GM12891 (cell line): Measurements from ENCODE around the gene STIM1.

ENCODE experiments used
- DNase-seq: peaks from one replicate; pipeline ENCODE4 v3.0.0; 2011; ENCODE audit warnings: low spot score; ENCODE audit not compliant: insufficient read length
- FAIRE-seq: peaks from 2 replicates; lab custom pipeline; 2011; peaks lifted over from hg19 to GRCh38; lab: Jason Lieb, UNC
- PAX5 ChIP-seq: IDR thresholded peaks from 2 replicates; pipeline ENCODE4 v1.6.1; 2011; ENCODE audit warnings: low read length, moderate library complexity, mild to moderate bottlenecking; ENCODE audit not compliant: insufficient read depth, severe bottlenecking
- POLR2A ChIP-seq: IDR thresholded peaks from 2 replicates; pipeline ENCODE4 v1.6.1; 2011; ENCODE audit warnings: low read depth, low read length, control low read depth
- POLR2AphosphoS5 ChIP-seq: IDR thresholded peaks from 2 replicates; pipeline ENCODE4 v1.6.1; 2011; ENCODE audit warnings: low read depth, low read length, control low read depth
- POU2F2 ChIP-seq: IDR thresholded peaks from 2 replicates; pipeline ENCODE4 v1.6.1; 2011; ENCODE audit warnings: low read depth, mild to moderate bottlenecking, control low read depth, low read length, moderate library complexity
- SPI1 ChIP-seq: IDR thresholded peaks from 2 replicates; pipeline ENCODE4 v1.6.1; 2011; ENCODE audit warnings: low read depth, low read length, control low read depth
- TAF1 ChIP-seq: IDR thresholded peaks from 2 replicates; pipeline ENCODE4 v1.6.1; 2011; ENCODE audit warnings: low read depth, low read length, control low read depth

STIM1 gene

DNA sequence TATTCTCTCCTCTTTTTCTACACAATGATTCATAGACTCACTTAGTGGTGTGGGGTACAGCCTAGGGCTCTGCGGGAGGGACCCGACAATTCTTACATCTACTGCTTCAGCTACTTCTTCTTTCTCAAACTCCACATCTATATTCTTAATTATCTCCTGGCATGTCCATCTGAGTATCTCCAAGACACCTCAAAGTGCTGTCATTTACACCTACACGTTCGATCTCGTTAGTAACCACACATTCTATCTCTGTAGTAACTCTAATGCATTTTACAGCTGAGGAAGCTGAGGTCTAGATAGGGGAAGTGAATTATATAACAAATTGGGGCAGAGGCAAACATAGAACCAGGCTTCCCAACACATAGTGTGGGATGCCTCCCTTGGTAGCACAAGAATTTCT is 211.4 kb downstream of the STIM1 start:
- TF ChIP-seq TAF1 (no peak), SPI1 (peak; percentile 63; the same call in 1 of the 2 replicates), PAX5 (no peak), POU2F2 (no peak)
- peak; percentile 9 for FAIRE-seq
- no peak for DNase-seq

DNA sequence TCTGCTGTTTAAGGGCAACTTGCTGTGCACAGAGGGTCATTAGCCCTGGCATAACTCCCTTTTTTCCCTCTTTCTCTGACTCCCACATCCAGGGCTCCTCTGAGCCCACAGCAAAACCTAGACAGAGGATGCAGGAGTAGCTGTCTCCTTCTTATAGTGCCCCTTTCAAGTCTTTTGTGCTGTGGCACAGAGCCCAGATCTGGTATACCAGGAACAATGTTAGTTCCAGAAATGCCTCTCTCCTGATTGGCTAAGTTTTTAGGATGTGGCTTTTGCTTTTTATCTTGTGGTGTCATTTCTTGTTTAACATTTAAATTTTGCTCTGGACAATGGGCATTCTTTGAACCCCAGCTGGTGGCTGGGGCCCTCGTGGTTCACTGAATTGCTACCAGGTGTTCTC is 213.5 kb downstream of the STIM1 start:
- DNase-seq (no peak), FAIRE-seq (no peak)
- TF ChIP-seq PAX5 (no peak), SPI1 (no peak), POLR2A (no peak)

DNA sequence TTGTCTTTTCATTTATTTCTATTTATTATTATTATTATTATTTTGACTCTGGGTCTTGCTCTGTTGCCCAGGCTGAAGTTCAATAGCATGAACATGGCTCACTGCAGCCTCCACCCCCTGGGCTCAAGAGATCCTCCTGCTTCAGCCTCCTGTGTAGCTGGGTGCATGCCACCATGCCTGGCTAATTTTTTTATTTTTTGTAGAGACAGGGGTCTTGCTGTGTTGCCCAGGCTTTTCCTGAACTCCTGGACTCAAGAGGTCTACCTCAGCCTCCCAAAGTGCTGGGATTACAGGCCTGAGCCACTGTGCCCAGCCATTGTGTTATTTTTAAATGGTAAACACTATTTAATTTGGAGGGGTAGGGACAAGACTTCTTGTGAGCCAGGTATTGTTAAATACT is 215.9 kb downstream of the STIM1 start:
- DNase-seq, result no peak
- no peak for FAIRE-seq
- TF ChIP-seq PAX5, result no peak
- TF ChIP-seq SPI1, result no peak
- no peak for TF ChIP-seq POLR2AphosphoS5
- TF ChIP-seq POLR2A, result no peak
- no peak for TF ChIP-seq TAF1
- no peak for TF ChIP-seq POU2F2

DNA sequence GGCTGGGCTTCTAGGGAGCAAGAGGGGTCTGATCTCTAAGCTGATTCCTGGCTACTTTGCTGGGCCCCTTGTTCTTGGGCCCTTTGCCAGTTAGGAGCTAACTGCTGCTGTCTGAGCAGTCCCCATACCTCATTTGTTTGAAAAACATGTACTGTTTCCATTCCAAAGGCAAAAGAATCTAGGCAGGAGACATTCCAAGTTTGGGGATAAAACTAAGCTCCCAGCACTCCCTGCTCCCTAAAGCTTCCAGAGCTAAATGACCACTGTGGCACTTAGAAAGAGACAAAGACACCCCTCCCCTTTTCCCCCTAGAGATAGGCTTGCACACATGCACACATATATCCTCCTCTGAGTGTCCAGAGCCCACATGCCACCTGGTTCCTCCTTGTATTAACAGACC is 216.4 kb downstream of the STIM1 start:
- no peak for TF ChIP-seq SPI1
- no peak for TF ChIP-seq PAX5
- TF ChIP-seq POLR2AphosphoS5, result no peak
- no peak for TF ChIP-seq POU2F2
- no peak for TF ChIP-seq TAF1
- TF ChIP-seq POLR2A, result no peak
- FAIRE-seq, result no peak
- no peak for DNase-seq

DNA sequence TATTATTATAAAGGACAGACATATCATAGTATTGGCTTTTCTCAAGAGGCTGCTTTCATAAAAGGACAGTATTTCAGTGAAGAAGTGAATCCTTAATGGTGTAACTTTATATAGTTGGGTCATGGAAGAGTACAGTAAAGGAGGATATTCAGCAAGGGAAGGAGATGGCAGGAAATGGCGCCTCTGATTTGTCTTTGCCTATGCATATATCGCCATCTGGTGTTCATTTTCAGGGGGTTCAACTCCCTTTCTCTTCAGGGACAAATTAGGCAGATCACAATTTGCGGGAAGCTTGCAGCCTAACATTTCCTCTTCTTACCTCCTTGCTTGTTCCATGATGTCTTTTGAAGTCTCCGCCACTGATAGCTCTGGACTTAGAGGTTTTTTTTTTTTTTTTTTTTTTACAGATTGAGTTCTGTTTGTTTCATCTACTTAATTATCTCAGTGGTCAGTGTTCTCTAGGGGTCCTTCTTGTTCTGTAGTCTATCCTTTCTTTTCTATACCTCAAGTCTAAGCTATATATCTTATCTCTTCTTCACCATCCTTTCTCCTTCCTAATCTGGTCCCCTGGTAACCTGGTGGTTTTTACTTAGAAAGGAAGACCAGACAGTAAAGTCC is 217.3 kb downstream of the STIM1 start:
- peak; percentile 29 for DNase-seq
- peak; percentile 96 for FAIRE-seq
- TF ChIP-seq POLR2A, result no peak
- no peak for TF ChIP-seq PAX5
- TF ChIP-seq POU2F2, result no peak
- no peak for TF ChIP-seq TAF1
- no peak for TF ChIP-seq POLR2AphosphoS5
- TF ChIP-seq SPI1, result no peak

DNA sequence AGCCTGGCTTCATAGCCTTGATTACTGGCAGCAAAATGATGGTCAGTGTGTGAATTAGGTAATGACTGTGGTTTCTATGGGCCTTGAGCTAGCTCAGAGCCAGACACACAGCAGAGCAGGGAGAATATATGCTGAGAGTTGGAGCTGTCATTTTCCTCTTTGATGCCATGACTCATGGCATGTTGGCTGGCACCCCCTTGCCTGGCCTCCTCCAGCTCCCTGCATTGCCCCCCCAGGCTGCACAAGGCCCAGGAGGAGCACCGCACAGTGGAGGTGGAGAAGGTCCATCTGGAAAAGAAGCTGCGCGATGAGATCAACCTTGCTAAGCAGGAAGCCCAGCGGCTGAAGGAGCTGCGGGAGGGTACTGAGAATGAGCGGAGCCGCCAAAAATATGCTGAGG is 218.8 kb downstream of the STIM1 start:
- FAIRE-seq, result no peak
- TF ChIP-seq SPI1 (no peak), POLR2A (no peak), POU2F2 (no peak), TAF1 (no peak), PAX5 (no peak), POLR2AphosphoS5 (no peak)
- DNase-seq, result no peak

DNA sequence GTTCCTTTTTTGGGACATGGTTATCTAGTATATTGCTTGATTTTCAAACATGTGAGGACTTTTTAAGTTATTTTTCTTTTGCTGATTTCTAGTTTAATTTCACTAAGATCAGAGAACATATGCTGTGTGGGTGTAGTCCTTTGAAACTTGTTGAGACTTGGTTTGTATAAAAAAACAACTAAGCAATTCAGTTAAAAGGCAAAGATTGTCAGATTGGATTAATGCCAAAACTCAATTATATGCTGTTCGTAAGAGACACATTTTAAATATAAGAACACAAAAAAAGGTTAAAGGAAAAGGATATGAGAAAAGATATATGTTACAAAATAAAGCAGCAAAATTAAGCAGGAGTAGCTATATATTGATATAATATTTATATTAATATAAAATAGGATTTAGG is 221.3 kb downstream of the STIM1 start:
- no peak for TF ChIP-seq TAF1
- TF ChIP-seq SPI1, result no peak
- no peak for TF ChIP-seq POLR2A
- TF ChIP-seq PAX5, result no peak
- no peak for TF ChIP-seq POU2F2
- no peak for TF ChIP-seq POLR2AphosphoS5
- DNase-seq, result no peak
- no peak for FAIRE-seq

DNA sequence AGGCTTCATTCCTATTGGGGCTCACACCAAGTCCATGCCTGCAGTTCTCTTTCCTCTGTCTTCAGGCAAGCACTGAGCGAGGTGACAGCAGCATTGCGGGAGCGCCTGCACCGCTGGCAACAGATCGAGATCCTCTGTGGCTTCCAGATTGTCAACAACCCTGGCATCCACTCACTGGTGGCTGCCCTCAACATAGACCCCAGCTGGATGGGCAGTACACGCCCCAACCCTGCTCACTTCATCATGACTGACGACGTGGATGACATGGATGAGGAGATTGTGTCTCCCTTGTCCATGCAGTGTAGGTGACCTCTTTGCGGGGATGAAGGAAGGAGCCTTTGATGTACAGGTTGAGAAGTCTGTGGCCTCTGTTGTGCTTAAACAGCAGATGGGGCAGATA is 227.7 kb downstream of the STIM1 start:
- TF ChIP-seq POLR2AphosphoS5 (no peak), SPI1 (no peak), PAX5 (no peak), POU2F2 (no peak), TAF1 (no peak), POLR2A (no peak)
- FAIRE-seq (no peak), DNase-seq (no peak)

DNA sequence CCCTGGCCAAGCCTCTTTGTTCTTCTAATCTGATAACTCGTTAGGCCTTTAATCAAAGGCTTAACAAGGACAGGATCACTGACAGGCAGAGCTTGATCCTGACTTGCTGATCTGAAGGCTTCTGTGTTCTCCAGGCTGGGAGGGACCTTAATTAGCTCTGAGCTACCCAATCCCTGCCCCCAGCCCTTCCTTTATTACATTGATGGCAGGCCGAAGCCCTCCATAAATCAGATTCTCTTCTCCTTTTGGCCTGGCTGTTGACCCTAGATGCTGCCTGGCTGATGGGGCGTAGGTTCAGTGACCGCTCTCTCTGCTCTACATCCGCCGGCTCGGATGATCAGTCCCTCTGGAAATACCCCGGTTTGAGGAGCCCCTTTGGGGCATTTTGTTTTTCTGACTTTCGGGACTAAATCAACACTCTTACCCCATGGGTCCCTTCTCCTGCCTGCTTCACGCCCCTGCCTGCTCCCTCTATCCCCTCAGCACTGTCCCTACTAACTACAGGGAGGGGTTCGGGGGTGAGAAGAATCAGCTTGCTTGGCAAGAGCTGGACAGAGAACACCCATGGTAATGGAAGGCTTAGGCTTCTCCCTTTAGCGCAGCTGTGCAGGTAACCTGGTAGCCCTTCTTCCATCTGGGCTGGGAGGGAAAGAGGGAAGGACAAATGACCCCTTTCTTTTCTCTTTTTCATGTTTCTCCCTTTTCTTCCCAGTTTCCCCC is 229.1 kb downstream of the STIM1 start:
- TF ChIP-seq POU2F2 (no peak), POLR2A (no peak), SPI1 (no peak), POLR2AphosphoS5 (no peak), PAX5 (no peak), TAF1 (no peak)
- FAIRE-seq, result no peak
- DNase-seq, result no peak

DNA sequence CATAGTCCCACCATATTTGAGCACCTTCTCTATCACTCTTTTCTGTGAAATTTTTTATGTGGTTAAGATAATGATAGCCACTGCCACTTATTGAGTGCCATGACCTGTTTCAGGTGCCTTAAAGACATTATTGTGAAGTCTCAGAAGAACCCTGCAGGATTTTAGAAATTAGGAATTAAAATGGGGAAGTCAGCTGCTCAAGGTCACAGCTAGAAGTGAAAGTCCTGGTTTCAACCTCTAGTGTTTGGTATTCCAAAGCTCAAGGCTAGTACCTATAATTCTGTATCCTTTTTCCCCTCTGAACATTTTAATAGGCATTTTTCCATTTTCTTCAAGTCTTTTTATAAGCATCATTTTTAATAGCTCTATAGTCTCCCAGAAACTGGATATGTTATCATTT is 230.1 kb downstream of the STIM1 start:
- DNase-seq, result no peak
- no peak for FAIRE-seq
- TF ChIP-seq PAX5 (no peak), SPI1 (peak; percentile 48; the same call in 1 of the 2 replicates)
